Measurements from ENCODE around the gene APBA2.

APBA2 gene

GRCh38 chr15:29113336-29114220, 227.8 kb downstream of the APBA2 start:
- in situ Hi-C loops (cut with HindIII; ENCODE audit: low sequenced_read_pairs) = no loop called here

- in situ Hi-C loops (cut with HindIII; ENCODE audit: low sequenced_read_pairs) = no loop called here
Observed at GRCh38 chr15:29114221-29115092, 228.7 kb downstream of the APBA2 start.

GRCh38 chr15:29115093-29115991, 229.6 kb downstream of the APBA2 start:
- in situ Hi-C loops (cut with HindIII; ENCODE audit: low sequenced_read_pairs) = no loop called here

- in situ Hi-C loops (cut with HindIII; ENCODE audit: low sequenced_read_pairs) = no loop called here
Observed at GRCh38 chr15:29116970-29117700, 231.4 kb downstream of the APBA2 start.

DNA sequence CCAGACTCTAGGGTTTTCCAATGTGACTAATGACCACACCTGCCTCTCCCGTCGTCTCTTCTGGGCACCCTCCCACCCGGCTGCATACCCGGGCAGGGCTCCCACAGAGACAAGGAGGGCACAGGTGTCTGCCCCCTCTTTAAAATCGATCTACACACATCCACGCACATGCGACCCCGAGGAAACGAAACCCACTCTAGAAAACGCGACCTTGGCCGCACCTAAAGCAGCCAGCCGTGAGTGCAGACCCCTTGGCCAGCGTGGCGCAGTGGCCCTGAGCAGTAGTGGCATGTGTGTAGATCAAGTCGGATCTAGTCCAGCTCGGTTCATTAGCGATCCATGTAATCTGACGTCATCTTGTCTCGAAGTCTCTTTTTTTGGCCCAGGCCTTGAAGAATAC, 232.0 kb downstream of the APBA2 start:
- in situ Hi-C loops (cut with HindIII; ENCODE audit: low sequenced_read_pairs) = no loop called here

GRCh38 chr15:29119847-29120246, 234.1 kb downstream of the APBA2 start:
- in situ Hi-C loops (cut with HindIII; ENCODE audit: low sequenced_read_pairs) = no loop called here

GRCh38 chr15:29120593-29121368, 235.0 kb downstream of the APBA2 start:
- in situ Hi-C loops (cut with HindIII; ENCODE audit: low sequenced_read_pairs) = no loop called here

DNA sequence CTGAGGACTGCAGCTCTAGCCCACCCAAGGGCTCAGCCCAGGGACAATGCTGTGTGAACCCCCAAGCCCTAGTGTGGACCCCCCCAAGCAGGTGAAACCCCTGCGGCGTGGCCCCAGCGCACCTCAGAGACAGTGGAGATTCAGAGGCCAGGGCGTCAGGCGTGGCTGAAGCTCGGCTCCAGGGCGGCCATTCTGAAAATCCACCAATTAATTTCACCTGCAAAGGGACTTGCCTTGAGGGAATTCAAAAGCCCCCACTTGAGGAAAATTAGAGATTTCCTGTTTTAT, 235.5 kb downstream of the APBA2 start:
- in situ Hi-C loops (cut with HindIII; ENCODE audit: low sequenced_read_pairs) = no loop called here

GRCh38 chr15:29121907-29122306, 236.1 kb downstream of the APBA2 start:
- in situ Hi-C loops (cut with HindIII; ENCODE audit: low sequenced_read_pairs) = no loop called here

DNA sequence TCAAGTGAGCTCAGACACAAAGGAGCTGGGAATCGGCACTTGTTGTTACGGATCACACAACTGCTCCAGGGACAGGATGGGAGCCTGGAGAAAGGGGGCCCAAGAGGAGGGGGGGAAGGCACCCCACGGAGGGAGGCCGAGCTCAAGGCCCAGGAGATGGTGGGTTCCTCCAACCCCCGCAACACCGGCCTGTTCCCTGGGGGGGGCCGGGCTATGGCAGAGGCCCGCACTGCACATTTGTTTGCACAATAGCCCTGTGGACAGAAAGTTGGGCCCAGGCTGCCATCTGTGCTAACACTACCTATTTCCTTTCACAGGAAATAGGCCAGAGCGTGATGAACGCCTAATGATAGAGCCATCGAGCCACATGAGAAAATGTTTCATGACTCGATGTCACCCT, 236.7 kb downstream of the APBA2 start:
- in situ Hi-C loops (cut with HindIII; ENCODE audit: low sequenced_read_pairs) = no loop called here

- in situ Hi-C loops (cut with HindIII; ENCODE audit: low sequenced_read_pairs) = no loop called here
Observed at GRCh38 chr15:29123171-29123570, 237.4 kb downstream of the APBA2 start.

DNA sequence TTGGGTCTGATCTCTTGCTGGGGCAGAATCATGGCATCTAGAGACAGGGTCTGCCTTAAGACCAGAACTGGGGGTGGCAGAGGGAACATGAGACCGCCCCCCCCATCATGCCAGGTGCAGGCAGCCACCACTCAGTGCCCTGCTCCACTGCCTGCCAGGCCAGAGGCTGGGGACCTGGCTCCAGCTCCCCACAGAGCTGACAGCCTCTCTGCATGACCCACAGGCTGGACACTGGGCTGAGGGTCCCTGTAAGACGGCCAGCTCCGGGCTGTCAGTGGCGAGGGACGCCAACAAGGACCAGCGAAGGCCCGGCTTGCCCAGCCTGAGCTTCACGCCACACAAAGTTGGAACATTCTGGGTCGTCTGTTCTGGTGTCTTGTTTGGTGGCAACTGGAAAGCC, 238.2 kb downstream of the APBA2 start:
- in situ Hi-C loops (cut with HindIII; ENCODE audit: low sequenced_read_pairs) = no loop called here

- in situ Hi-C loops (cut with HindIII; ENCODE audit: low sequenced_read_pairs) = no loop called here
Observed at GRCh38 chr15:29124581-29125381, 239.0 kb downstream of the APBA2 start.

DNA sequence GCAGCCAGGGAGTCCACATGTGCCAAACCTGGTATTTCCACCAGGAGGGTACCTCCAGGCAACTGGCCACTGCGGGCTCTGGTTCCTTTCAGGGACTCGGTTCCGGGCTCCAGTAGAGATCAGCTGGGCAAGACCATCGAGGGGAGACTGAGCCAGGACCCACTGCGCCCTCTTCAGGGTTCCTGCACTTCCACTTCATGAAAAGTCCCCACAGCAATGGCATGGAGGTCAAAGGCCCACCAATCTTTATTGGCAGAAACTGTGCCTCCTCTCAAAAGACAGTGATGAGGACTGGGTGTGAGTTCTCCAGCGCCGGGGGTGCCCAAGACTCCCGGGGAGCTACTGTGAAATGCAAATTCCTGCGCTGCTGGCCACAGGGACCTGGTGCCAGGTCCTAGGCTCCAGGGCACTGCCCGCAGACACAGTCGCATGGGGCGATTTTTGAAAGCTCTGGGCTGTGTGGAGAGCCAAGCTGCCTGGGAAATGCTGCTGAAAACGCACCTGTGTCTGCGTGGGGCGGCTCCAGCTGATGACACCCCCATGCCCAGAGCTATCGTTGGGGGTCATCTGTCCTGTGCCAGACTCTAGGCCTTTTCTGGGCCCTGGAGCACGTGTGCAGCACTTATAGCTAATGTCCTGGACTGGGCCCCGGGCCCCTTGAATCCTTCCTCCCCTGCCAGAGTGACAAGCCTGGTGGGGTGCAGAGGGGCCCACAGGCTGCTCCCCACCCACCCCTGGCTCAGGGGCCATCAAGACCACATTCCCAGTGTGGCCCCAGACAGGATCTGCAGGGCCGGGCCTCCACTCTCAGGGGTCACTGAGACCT, 239.8 kb downstream of the APBA2 start:
- in situ Hi-C loops (cut with HindIII; ENCODE audit: low sequenced_read_pairs) = no loop called here

- in situ Hi-C loops (cut with HindIII; ENCODE audit: low sequenced_read_pairs) = no loop called here
Observed at GRCh38 chr15:29126208-29126536, 240.4 kb downstream of the APBA2 start.

- in situ Hi-C loops (cut with HindIII; ENCODE audit: low sequenced_read_pairs) = no loop called here
Observed at GRCh38 chr15:29126821-29127461, 241.2 kb downstream of the APBA2 start.

GRCh38 chr15:29127506-29128430, 242.0 kb downstream of the APBA2 start:
- in situ Hi-C loops (cut with HindIII; ENCODE audit: low sequenced_read_pairs) = no loop called here
